WTC11 (cell line): ENCODE results near the gene DOK1. TPM values are rescaled to one million over a fixed set of nuclear protein-coding genes. Genes with fewer than 3 reads are reported as not detected.

ENCODE experiments used
- ARID4B ChIP-seq: sonication (generic); formaldehyde crosslinking; IDR thresholded peaks from 2 replicates; pipeline ENCODE4 v1.8.0; 2023; ENCODE audit warnings: missing genetic modification reagents, mild to moderate bottlenecking, borderline replicate concordance
- E2F5 ChIP-seq: sonication (generic); formaldehyde crosslinking; IDR thresholded peaks from 2 replicates; pipeline ENCODE4 v1.8.1; 2022; ENCODE audit warnings: mild to moderate bottlenecking, moderate library complexity, missing genetic modification reagents
- ERG ChIP-seq: fragments of 250-450 bp; sonication (Bioruptor Pico); IDR thresholded peaks from 2 replicates; pipeline ENCODE4 v1.8.0; 2021; ENCODE audit warnings: mild to moderate bottlenecking
- FOXJ3 ChIP-seq: sonication (generic); formaldehyde crosslinking; IDR thresholded peaks from 2 replicates; pipeline ENCODE4 v1.9.0; 2021; ENCODE audit warnings: missing genetic modification reagents, mild to moderate bottlenecking, borderline replicate concordance
- FOXP4 ChIP-seq: sonication (generic); formaldehyde crosslinking; IDR thresholded peaks from 2 replicates; pipeline ENCODE4 v1.8.0; 2022; ENCODE audit warnings: mild to moderate bottlenecking, missing genetic modification reagents
- SMAD4 ChIP-seq: sonication (generic); formaldehyde crosslinking; IDR thresholded peaks from 2 replicates; pipeline ENCODE4 v1.8.0; 2022; ENCODE audit warnings: mild to moderate bottlenecking, missing genetic modification reagents
- SP1 ChIP-seq: sonication (generic); formaldehyde crosslinking; conservative IDR thresholded peaks from 2 replicates; pipeline ENCODE4 v1.8.1; 2022; ENCODE audit warnings: missing genetic modification reagents
- STAT6 ChIP-seq: sonication (generic); formaldehyde crosslinking; conservative IDR thresholded peaks from 2 replicates; pipeline ENCODE4 v1.8.1; 2023; ENCODE audit warnings: mild to moderate bottlenecking, low read depth, missing genetic modification reagents, moderate library complexity
- TCF7 ChIP-seq: sonication (generic); formaldehyde crosslinking; IDR thresholded peaks from 2 replicates; pipeline ENCODE4 v1.8.0; 2022; ENCODE audit warnings: mild to moderate bottlenecking, low read depth, missing genetic modification reagents, moderate library complexity
- TEAD4 ChIP-seq: sonication (generic); formaldehyde crosslinking; IDR thresholded peaks from 2 replicates; pipeline ENCODE4 v1.8.0; 2022; ENCODE audit warnings: mild to moderate bottlenecking, missing genetic modification reagents
- TP53 ChIP-seq: sonication (generic); formaldehyde crosslinking; IDR thresholded peaks from 2 replicates; pipeline ENCODE4 v1.8.1; 2023; ENCODE audit warnings: mild to moderate bottlenecking, missing genetic modification reagents
- ZBTB43 ChIP-seq: sonication (generic); formaldehyde crosslinking; IDR thresholded peaks from 2 replicates; pipeline ENCODE4 v1.8.1; 2023; ENCODE audit warnings: mild to moderate bottlenecking, missing genetic modification reagents
- ZNF138 ChIP-seq: sonication (generic); formaldehyde crosslinking; conservative IDR thresholded peaks from 2 replicates; pipeline ENCODE4 v1.8.1; 2022; ENCODE audit warnings: mild to moderate bottlenecking, moderate library complexity, missing genetic modification reagents
- ZNF263 ChIP-seq: sonication (generic); formaldehyde crosslinking; IDR thresholded peaks from 2 replicates; pipeline ENCODE4 v1.8.1; 2022; ENCODE audit warnings: low read depth, mild to moderate bottlenecking, moderate library complexity, missing genetic modification reagents
- ZNF317 ChIP-seq: sonication (generic); formaldehyde crosslinking; IDR thresholded peaks from 2 replicates; pipeline ENCODE4 v1.8.1; 2023; ENCODE audit warnings: low read depth, mild to moderate bottlenecking, moderate library complexity, missing genetic modification reagents, borderline replicate concordance
- ZNF396 ChIP-seq: fragments of 250-450 bp; sonication (Bioruptor Pico); IDR thresholded peaks from 2 replicates; pipeline ENCODE4 v1.8.0; 2021; ENCODE audit warnings: mild to moderate bottlenecking, moderate library complexity, borderline replicate concordance
- ZNF532 ChIP-seq: fragments of 250-450 bp; sonication (Bioruptor Pico); IDR thresholded peaks from 2 replicates; pipeline ENCODE4 v1.9.0; 2021; ENCODE audit warnings: mild to moderate bottlenecking, borderline replicate concordance
- total RNA-seq: library from RNA; stranded (reverse); gene quantifications from 3 replicates; pipeline ENCODE4 v1.2.3, GENCODE V29; 2021

The DOK1 gene
- total RNA-seq, 1 experiment from 2014 or later: 15.9 TPM

- TF ChIP-seq ERG (CRISPR knock-in tag) (no peak), TEAD4 (CRISPR knock-in tag) (no peak), SMAD4 (no peak), STAT6 (no peak), ZBTB43 (CRISPR knock-in tag) (no peak), TP53 (no peak), ZNF396 (CRISPR knock-in tag) (no peak), ZNF532 (CRISPR knock-in tag) (no peak), FOXP4 (CRISPR knock-in tag) (peak; percentile 70; the same call in 1 of the 2 replicates), ZNF263 (CRISPR knock-in tag) (peak; percentile 94; the same call in 1 of the 2 replicates), ARID4B (CRISPR knock-in tag) (peak; percentile 82; the same call in 1 of the 2 replicates), FOXJ3 (CRISPR knock-in tag) (no peak), SP1 (CRISPR knock-in tag) (peak; percentile 49), ZNF138 (CRISPR knock-in tag) (no peak), ZNF317 (CRISPR knock-in tag) (no peak), E2F5 (CRISPR knock-in tag) (peak; percentile 78; the same call in 1 of the 2 replicates), TCF7 (no peak)
Observed at GRCh38 chr2:74548900-74549826, 5.4 kb upstream of the DOK1 start (continued).
